Stimulated activated CD4-positive, alpha-beta T cell treated with anti-CD3 and anti-CD28 coated beads, Interleukin-2, amount 100 ng/mL, for 4 hours (primary cell): Measurements from ENCODE around the gene PLEKHA5.
"Not testable (repeated sequence)": the region's sequence is repeated elsewhere in the genome, so short reads cannot be mapped to it uniquely, and the experiment has no call there.

Source experiments
- DNase-seq: peaks from one replicate; pipeline ENCODE4 v3.0.0-alpha.2; 2020; ENCODE audit warnings: low read depth

The PLEKHA5 gene

DNA sequence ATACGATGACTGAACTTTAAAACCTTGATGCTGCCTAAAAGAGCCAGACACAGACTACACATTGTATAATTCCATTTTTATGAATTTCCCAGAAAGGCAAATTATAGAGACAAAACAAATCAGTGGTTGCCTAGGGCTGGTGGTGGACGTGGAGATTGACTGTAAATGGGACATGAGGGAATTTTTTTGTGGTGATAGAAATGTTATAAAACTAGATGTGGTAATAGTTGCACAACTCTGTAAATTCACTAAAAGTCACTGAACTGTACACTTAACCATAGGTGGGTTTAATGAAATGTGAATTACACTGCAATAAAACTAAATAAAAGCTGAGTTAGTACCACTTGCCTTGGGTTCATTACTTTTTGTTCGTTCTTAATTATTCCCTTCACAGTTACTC, 72.1 kb downstream of the PLEKHA5 start:
- DNase-seq: no peak

DNA sequence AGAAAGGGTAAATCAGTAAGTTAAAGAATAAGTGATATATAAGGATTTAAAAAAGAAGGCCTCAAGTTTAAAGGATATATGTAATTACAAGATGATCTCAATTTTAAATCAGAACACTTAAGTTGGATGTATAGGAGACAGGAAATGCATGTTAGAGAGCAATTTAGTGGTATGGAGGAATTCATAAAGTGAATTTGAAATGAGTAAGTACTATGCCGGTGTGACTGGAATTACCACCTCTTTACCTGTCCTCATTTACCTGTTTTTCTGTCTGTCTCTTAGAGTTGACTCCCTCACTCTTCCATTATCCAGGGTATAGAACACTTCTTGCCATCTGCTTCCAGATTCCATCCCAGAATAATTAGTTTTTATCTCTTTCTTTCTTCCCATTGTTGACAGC, 73.5 kb downstream of the PLEKHA5 start:
- no peak for DNase-seq

- no peak for DNase-seq
These were observed 74.3 kb downstream of the PLEKHA5 start for GRCh38 chr12:19203539-19204506.

GRCh38 chr12:19205120-19205519, 75.6 kb downstream of the PLEKHA5 start:
- no peak for DNase-seq

- no peak for DNase-seq
These were observed 77.1 kb downstream of the PLEKHA5 start for GRCh38 chr12:19206493-19207077.

- no peak for DNase-seq
These were observed 78.9 kb downstream of the PLEKHA5 start for GRCh38 chr12:19208456-19208855.

GRCh38 chr12:19209661-19210060, 80.1 kb downstream of the PLEKHA5 start:
- DNase-seq: no peak

GRCh38 chr12:19211802-19212201, 82.3 kb downstream of the PLEKHA5 start:
- DNase-seq: no peak

DNA sequence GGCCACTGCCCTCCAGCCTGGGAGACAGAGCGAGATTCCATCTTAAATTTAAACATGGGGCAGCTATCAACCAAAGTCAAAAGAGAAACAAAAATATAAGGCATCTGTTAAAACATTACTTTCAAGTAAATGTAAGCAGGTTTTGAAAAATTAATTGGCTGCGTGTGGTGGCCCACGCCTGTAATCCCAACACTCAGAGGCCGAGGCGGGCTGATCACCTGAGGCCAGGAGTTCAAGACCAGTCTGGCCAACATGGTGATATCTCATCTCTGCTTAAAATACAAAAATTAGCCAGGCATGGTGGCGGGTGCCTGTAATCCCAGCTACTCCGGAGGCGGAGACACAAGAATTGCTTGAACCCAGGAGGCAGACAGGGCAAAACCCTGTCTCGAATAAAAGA, 82.7 kb downstream of the PLEKHA5 start:
- no peak for DNase-seq

- DNase-seq: no peak
These were observed 84.5 kb downstream of the PLEKHA5 start for GRCh38 chr12:19214020-19214419.

GRCh38 chr12:19215115-19215514, 85.6 kb downstream of the PLEKHA5 start:
- DNase-seq: no peak

DNA sequence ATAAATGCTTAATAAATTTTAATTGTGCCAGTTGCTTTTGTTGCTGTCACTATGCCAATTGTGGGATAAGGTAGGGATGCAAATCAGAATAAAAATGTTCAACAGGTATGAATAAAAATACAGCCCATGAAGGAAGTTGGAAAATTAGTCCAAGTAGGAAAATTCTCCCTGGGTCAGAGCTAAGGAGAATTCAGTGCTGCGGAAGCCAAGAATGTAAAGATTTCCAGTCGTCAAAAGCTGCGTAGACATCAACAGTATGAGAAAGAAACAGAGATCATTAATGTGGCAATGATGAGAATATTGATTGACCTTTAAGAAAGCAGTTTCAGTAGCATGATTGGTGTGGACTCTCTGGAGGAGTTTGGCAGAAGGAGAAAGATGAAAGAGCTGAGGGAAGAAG, 87.9 kb downstream of the PLEKHA5 start:
- no peak for DNase-seq

DNA sequence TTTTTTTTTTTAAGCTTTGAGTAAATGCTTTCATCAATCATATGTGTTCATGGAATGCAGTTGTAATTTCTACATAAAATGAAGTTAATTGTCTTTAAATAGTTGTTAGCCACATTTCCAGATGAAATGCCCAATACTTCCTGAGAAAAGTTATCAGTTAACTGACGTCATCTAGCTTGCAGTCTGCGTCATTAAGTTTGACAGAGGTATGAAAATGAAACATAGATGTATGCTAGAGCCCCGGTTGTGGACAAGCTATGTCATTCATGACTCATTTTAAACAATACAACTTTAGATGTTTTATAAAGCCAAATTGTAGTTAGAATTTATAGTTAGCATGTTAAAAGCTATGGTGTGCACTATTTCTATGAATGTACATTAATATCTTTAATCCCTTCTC, 90.7 kb downstream of the PLEKHA5 start:
- no peak for DNase-seq

DNA sequence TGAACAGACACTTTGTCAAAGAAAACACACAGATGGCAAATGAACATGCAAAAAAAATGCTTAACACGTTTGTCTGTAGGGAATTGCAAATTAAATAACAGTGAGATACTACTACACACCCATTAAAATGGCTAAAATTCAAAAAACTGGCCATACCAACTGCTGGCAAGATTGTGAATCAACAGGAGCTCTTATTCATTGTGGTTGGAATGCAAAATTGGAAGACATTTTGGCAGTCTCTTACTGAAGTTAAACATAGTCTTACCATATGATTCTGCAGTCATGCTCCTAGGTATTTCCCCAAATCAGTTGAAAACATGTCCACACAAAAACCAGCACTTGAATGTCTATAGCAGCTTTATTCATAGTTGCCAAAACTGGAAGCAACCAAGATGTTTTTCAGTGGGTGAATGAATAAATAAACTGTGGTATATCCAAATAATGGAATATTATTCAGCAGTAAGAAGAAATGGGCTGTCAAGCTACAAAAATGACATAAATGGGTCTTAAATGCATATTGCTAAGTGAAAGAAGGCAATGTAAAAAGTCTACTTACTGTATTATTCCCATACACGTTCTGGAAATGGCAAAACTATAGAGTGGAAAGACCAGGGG, 91.4 kb downstream of the PLEKHA5 start:
- DNase-seq: no peak

DNA sequence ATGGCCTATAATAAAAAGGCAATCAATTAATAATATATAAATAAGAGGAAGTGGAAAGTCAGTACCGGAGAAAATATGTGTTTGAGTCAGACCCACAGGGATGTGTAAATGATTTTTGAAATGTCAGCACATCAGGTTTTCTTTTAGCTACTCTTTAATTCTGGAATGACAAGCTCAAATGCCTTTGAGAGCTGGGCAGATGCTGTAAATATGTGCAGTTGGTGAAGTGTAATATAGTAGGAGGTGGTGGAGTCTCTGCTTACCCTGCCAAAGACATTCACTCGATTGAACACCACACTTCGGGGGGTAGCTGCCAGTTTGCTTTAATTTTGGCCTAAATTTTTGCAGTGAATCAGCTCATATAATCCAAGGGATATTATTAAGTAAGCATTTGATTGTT, 93.0 kb downstream of the PLEKHA5 start:
- no peak for DNase-seq

DNA sequence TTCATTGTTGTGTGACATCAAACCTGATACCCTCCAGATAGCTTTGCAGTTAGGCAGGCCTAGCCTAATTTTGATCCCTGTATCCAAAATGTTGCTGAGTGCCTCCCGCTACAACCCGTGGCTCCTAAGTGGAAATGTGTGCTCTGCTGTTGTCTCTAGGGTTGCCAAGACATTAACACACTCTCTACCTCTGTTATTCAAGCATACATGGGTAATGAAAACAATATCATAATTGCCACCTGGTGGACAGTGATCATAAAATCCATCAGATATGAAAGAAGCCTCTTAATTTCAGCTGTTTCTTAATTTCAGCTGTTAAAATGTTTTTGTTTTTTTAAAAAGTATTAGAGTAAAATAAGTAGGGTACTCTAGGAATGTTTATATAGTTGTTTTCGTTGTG, 93.5 kb downstream of the PLEKHA5 start:
- no peak for DNase-seq

DNA sequence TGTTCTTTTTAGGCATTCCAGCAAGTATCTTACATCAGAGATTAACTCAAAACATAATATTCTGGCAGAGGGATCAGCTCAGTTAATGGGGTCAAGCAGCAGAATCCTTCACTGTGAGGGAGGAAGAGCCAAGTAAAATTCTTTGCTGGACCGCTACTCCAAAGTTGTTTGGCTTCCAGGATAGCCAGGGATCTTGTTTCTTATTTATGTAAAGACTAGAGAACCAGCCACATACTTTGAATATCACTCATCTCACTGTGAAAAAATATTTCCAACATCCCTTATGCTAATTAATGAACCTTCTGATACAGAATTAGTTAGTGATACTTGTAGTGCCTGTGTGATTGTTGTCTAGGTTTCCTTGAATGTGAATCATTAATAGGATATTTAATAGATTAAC, 94.2 kb downstream of the PLEKHA5 start:
- no peak for DNase-seq

DNA sequence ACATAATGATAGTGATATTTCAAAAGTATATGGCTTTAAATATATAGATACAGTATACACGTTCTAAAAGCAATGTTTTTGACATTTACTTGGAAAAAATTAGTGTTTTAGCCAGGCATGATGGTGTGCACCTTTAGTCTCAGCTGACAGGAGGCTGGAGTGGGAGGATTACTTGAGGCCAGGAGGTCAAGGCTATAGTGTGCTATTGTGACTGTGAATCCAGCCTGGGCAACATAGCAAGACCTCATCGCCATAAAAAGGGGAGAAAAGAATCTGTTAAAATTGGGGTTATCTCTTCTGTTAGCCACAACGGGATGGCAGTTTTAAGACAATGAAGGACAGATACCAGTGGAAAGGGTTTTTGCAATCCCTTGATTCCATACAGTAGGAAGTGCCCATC, 95.2 kb downstream of the PLEKHA5 start:
- no peak for DNase-seq

- no peak for DNase-seq
These were observed 97.8 kb downstream of the PLEKHA5 start for GRCh38 chr12:19227190-19227879.

DNA sequence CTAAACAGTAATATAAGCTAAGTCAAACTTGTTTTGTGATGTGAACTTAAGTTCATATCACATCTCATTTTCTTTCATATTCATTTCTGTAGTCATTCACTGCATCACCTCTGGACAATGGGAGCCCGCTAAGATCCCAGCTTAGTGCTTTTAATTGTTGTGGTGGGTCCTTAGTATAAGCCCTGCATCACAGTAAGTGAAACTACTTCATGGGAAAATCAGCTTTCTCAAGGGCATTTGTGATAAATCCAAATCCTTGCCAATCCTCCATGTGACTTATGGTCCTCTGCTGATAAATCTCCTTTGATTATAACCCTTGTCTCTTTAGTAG, 98.3 kb downstream of the PLEKHA5 start:
- no peak for DNase-seq

DNA sequence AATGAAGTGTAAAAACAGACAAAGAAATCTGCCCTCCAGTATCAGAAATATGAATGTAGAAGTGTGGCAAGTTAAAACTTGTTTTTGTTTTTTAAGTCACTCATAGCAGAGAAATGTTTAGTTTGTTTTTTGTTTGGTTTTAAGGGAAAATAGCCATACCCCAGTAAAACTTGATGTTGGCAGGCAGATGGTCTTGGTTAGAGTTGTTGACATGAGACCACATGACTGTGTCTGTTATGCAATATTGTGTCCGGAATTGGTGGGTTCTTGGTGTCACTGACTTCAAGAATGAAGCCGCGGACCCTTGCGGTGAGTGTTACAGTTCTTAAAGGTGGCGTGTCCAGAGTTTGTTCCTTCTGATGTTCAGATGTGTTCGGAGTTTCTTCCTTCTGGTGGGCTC, 99.5 kb downstream of the PLEKHA5 start:
- DNase-seq: not testable (repeated sequence)

DNA sequence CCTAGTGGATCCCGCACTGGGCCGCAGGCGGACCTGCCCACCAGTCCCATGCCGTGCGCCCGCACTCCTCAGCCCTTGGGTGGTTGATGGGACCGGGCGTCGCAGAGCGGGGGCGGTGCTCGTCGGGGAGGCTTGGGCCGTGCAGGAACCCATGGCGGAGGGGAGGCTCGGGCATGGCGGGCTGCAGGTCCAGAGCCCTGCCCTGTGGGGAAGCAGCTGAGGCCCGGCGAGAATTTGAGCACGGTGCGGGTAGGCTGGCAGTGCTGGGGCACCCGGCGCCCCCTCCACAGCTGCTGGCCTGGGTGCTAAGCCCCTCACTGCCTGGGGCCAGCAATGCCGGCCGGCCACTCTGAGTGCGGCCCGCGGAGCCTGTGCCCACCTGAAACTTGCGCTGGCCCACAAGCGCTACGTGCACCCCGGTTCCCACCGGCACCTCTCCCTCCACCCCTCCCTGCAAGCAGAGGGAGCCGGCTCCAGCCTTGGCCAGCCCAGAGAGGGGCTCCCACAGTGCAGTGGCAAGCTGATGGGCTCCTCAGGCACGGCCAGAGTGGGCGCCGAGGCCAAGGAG, 100.8 kb downstream of the PLEKHA5 start:
- no peak for DNase-seq
